Right lobe of liver (tissue), 6 donors: ENCODE data around the gene PABPN1. TPM values are rescaled to one million over a fixed set of nuclear protein-coding genes. Genes with fewer than 3 reads are reported as not detected.

Experiments
- ATAC-seq, 4 donors: fragments of 200-7000 bp; cut with Tn5 transposase; one replicate each; pipeline ENCODE4 v1.9.1; 2020; ENCODE audit warnings: mild to moderate bottlenecking in 4 of 4, moderate library complexity in 4 of 4
- DNase-seq, 3 donors: peaks; one replicate each; pipeline ENCODE4 v3.0.0-alpha.2; 2020
- H3K27ac ChIP-seq, 3 donors: fragments of 200-600 bp; one replicate each; pipeline ENCODE4 v1.8.0; 2022
- H3K27me3 ChIP-seq, 2 donors: fragments of 200-600 bp; one replicate each; pipeline ENCODE4 v1.8.0; 2022
- H3K36me3 ChIP-seq, 4 donors: fragments of 200-600 bp; sonication (generic) in 1 of 4; one replicate each; pipeline versions ENCODE4 v1.5.1 to v1.8.0; 2017 to 2022; ENCODE audit warnings: control low read depth in 1 of 4
- H3K4me1 ChIP-seq, 4 donors: fragments of 200-600 bp; sonication (generic) in 1 of 4; one replicate each; pipeline versions ENCODE4 v1.5.1 to v1.8.0; 2017 to 2022; ENCODE audit warnings: control low read depth in 1 of 4
- H3K4me3 ChIP-seq, 3 donors: fragments of 200-600 bp; one replicate each; pipeline ENCODE4 v1.8.0; 2022
- H3K9me3 ChIP-seq, 4 donors: fragments of 200-600 bp; sonication (generic) in 1 of 4; one replicate each; pipeline versions ENCODE4 v1.5.1 to v1.8.0; 2017 to 2022; ENCODE audit warnings: control low read depth in 1 of 4
- POLR2A ChIP-seq: fragments of 450-650 bp; IDR thresholded peaks from one replicate; pipeline ENCODE4 v1.6.1; 2017; ENCODE audit warnings: antibody characterized with exemption, mild to moderate bottlenecking
- WGBS: methylation state at CpG from one replicate; pipeline ENCODE4 v1.1.6; 2018; ENCODE audit warnings: low coverage, low lambda C conversion rate; ENCODE audit not compliant: insufficient coverage; ENCODE audit errors: missing lambda C conversion rate; 5-methylcytosine and 5-hydroxymethylcytosine counted together
- intact Hi-C, 2 donors: fragments of 100-400 bp; cut with DNase I; formaldehyde crosslinking; loops; one replicate each; pipeline versions ENCODE4 v1.11.2 to v1.14.1; 2022
- total RNA-seq, 6 experiments: library from RNA; depleted of rRNA in 2 of 6; stranded (reverse); fragments of >200 nt in 2 of 6; fragmentation: NEBNext Ultra II Directional in 3 of 6; extraction: Animal tissue kit (Norgen Biotek cat#: 25700) in 3 of 6; gene quantifications; one replicate each; pipeline versions ENCODE4 v1.1.0 to v1.2.4, GENCODE V29; 2016 to 2023
- TF ChIP-seq, protein P1 (sequence below), 4 donors: fragments of 200-600 bp in 3 of 4; fragments of 450-650 bp in 1 of 4; IDR thresholded peaks; one replicate each; pipeline versions ENCODE4 v1.5.1 to v1.8.0; 2016 to 2022; ENCODE audit warnings: antibody characterized with exemption in 4 of 4, mild to moderate bottlenecking in 2 of 4
- donor health status: DM: no; HTN: yes; CAD: no.
- donor health status: DM: no; HTN: no; CAD: no.
- donor health status: DM: no; HTN: no; CAD: no.
- donor health status: DM: no; HTN: yes; CAD: no.
- donor health status: DM: no; HTN: yes; CAD: no.

PABPN1 gene
- total RNA-seq, 6 experiments from 2014 or later: 23.6 to 95.3 (median 64.6) TPM

DNA sequence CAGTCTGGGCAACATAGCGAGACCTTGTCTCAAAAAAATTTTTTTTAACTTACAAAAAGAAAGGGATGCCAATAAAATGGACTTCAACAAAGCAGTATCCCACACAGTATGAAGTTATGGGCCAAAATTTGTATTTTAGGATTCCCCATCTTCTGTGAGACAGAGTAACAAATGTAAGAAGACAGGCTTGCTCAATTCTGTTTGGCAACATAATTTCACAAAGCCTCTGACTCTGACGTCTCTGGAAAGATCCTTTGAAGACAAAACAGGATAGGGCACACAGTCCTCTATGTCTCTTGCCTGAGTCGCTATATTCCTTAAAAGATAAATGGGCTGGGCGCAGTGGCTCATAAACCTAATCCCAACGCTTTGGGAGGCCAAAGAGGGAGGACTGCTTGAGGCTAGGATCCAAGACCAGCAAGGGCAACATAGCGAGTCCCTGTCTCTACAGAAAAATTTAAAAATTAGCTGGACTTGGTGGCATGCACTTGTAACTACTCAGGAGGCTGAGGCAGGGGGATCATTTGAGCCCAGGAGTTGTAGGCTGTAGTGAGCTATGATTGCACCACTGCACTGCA, 34.3 kb upstream of the PABPN1 start:
- H3K36me3 ChIP-seq: no peaks in the 10 kb centered on the region
- 60% methylated on average over 6 of the region's 6 CpGs for WGBS
- intact Hi-C loops: no loop called here
- H3K4me3 ChIP-seq: peak overlapping the region; percentile 83 to 89 (median 83)
- no peak for TF ChIP-seq POLR2A
- TF ChIP-seq, protein P1, sequence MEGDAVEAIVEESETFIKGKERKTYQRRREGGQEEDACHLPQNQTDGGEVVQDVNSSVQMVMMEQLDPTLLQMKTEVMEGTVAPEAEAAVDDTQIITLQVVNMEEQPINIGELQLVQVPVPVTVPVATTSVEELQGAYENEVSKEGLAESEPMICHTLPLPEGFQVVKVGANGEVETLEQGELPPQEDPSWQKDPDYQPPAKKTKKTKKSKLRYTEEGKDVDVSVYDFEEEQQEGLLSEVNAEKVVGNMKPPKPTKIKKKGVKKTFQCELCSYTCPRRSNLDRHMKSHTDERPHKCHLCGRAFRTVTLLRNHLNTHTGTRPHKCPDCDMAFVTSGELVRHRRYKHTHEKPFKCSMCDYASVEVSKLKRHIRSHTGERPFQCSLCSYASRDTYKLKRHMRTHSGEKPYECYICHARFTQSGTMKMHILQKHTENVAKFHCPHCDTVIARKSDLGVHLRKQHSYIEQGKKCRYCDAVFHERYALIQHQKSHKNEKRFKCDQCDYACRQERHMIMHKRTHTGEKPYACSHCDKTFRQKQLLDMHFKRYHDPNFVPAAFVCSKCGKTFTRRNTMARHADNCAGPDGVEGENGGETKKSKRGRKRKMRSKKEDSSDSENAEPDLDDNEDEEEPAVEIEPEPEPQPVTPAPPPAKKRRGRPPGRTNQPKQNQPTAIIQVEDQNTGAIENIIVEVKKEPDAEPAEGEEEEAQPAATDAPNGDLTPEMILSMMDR (IDR thresholded peaks at IDR 0.05): no peak
- peaks cover 0 to 18% (median 3%) of the 10 kb centered on the region in 4 donors for H3K4me1 ChIP-seq
- no peak for ATAC-seq
- DNase-seq: no peak
- H3K27me3 ChIP-seq: no peaks in the 10 kb centered on the region
- H3K27ac ChIP-seq: peak overlapping the region; percentile 91 to 94 (median 94)
- no peaks in the 10 kb centered on the region for H3K9me3 ChIP-seq

DNA sequence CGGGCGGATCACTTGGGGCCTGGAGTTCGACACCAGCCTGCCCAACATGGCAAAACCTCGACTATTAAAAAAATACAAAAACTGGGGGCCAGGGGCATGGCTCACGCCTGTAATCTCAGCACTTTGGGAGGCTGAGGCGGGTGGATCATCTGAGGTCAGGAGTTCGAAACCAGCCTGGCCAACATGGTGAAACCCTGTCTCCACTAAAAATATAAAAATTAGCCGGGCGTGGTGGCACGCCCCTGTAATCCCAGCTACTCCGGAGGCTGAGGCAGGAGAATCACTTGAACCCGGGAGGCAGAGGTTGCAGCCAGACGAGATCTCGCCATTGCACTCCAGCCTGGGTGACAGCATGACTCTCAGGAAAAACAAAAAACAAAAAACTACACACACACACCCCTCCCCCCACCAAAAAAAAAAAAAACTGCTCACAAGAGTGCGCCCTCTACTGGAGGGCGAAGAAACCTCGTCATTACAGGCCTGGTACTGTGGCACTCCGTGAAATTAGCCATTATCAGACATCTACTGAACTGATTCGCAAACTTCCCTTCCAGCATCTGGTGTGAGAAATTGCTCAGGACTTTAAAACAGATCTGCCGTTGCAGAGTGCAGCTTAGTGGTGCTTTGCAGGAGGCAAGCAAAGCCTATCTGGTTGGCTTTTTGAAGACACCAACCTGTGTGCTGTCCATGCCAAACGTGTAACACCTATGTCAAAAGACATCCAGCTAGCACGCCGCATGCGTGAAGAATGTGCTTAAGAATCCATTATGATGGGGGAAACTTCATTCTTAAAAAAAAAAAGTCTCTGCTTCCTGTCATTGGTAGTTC, 26.3 kb upstream of the PABPN1 start:
- WGBS: 12% methylated on average over 19 of the region's 24 CpGs
- ATAC-seq: peak; percentile 84 to 93 (median 88)
- no peak for TF ChIP-seq POLR2A
- TF ChIP-seq, protein P1 (IDR thresholded peaks at IDR 0.05): peak; percentile 56 to 83 (median 72)
- Histone ChIP-seq H3K27ac (no peak overlapping the region), H3K27me3 (no peaks in the 10 kb centered on the region), H3K9me3 (no peaks in the 10 kb centered on the region), H3K36me3 (peaks cover 0 to 10% (median 0%) of the 10 kb centered on the region in 4 donors), H3K4me1 (peaks cover 0 to 11% (median 0%) of the 10 kb centered on the region in 4 donors), H3K4me3 (no peak overlapping the region)
- no peak for DNase-seq
- intact Hi-C loops: no loop called here

DNA sequence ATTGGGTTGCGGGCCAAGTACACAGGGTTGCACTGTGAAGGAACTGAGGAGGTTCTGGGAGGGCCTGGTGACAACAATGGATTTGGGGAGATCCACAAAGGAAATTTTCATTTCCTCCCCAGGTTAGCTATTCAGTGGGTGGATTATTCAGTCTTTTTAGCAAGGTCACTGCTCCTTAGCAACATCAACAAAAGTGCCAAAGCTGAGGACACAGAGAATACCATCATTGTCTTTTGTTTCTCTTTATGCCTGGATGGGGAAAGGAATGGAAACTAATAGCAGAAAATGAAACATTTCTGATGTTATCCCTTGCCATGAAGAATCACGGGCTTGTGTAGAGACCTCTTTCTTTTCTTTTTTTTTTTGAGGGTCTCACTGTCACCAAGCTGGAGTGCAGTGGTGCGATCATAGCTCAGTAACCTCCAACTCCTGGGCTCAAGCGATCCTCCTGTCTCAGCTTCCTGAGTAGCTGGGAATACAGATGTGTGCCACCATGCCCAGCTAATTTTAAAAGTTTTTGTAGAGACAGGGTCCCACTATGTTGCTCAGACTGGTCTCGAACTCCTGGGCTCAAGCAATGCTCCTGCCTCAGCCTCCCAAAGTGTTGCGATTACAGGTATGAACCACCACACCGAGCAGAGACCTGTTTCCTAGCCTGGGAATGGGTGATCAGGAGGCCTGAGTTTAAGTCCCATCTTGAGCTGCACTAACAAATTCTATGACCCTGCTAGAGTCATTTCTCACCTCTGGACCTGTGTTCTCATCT, 25.1 kb upstream of the PABPN1 start:
- TF ChIP-seq, protein P1 (IDR thresholded peaks at IDR 0.05): no peak
- TF ChIP-seq POLR2A: no peak
- 89% methylated on average over 7 of the region's 7 CpGs for WGBS

DNA sequence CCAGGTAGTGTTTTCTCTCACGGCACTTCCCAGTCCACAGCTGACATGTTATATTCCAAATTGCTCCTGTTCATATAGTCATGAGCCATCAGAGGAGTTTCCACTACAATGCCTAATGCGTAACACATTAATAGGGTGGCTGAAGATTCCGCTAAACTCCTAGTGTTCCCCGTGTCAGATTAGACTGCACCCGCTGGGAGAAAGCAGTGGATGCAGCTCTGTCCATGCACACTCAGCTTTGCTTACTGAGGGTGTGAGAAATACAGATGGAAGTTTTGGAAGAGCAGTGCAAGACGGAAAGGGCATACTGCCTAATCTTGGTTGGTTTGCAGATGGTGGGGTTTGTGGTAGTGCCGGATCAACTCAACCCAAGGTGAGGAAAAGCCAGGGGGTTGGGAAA, 24.2 kb upstream of the PABPN1 start:
- 81% methylated on average over 7 of the region's 7 CpGs for WGBS
- intact Hi-C loops: no loop called here
- Histone ChIP-seq H3K9me3 (no peaks in the 10 kb centered on the region), H3K36me3 (peaks cover 0 to 10% (median 0%) of the 10 kb centered on the region in 4 donors), H3K4me1 (peaks cover 0 to 11% (median 3%) of the 10 kb centered on the region in 4 donors), H3K27ac (no peak overlapping the region), H3K27me3 (no peaks in the 10 kb centered on the region), H3K4me3 (no peak overlapping the region)
- ATAC-seq (no peak), DNase-seq (no peak)
- TF ChIP-seq POLR2A: no peak
- TF ChIP-seq, protein P1 (IDR thresholded peaks at IDR 0.05): no peak

More for the DNA sequence above, 25.1 kb upstream of the PABPN1 start:
- Histone ChIP-seq H3K9me3 (no peaks in the 10 kb centered on the region), H3K4me1 (peaks cover 0 to 11% (median 3%) of the 10 kb centered on the region in 4 donors), H3K4me3 (no peak overlapping the region), H3K36me3 (peaks cover 0 to 10% (median 0%) of the 10 kb centered on the region in 4 donors), H3K27ac (no peak overlapping the region), H3K27me3 (no peaks in the 10 kb centered on the region)
- DNase-seq: no peak
- no peak for ATAC-seq
- intact Hi-C loops: no loop called here
